Pancreas (tissue), 10 donors: Measurements from ENCODE around the gene PADI3. TPM values are rescaled to one million over a fixed set of nuclear protein-coding genes. Genes with fewer than 3 reads are reported as not detected.

ENCODE experiments used
- ATAC-seq, 4 donors: fragments of 200-7000 bp; cut with Tn5 transposase; one replicate each; pipeline versions ENCODE4 v1.8.0 to v1.9.1; 2020; ENCODE audit warnings: mild to moderate bottlenecking in 4 of 4, moderate library complexity in 4 of 4
- DNase-seq, 6 donors: peaks; one replicate each; pipeline ENCODE4 v3.0.0-alpha.2; 2020
- FAIRE-seq: peaks from 2 replicates; lab custom pipeline; 2012; peaks lifted over from hg19 to GRCh38; lab: Jason Lieb, UNC
- H3K27ac ChIP-seq, 4 donors: fragments of 200-600 bp; sonication (generic); 1 replicate in 3 of 4; 2 replicates in 1 of 4; pipeline versions ENCODE4 v1.5.0 to v1.8.0; 2020
- H3K27me3 ChIP-seq, 4 donors: fragments of 200-600 bp; one replicate each; pipeline ENCODE4 v1.8.0; 2021
- H3K36me3 ChIP-seq, 3 donors: fragments of 200-600 bp; sonication (generic) in 1 of 3; one replicate each; pipeline versions ENCODE4 v1.5.0 to v1.8.0; 2020 to 2021
- H3K4me1 ChIP-seq, 3 donors: fragments of 200-600 bp; one replicate each; pipeline ENCODE4 v1.8.0; 2021
- H3K4me3 ChIP-seq, 4 donors: fragments of 200-600 bp; sonication (generic) in 2 of 4; one replicate each; pipeline versions ENCODE4 v1.5.0 to v1.8.0; 2020 to 2021
- H3K9me3 ChIP-seq, 4 donors: fragments of 200-600 bp; one replicate each; pipeline ENCODE4 v1.8.0; 2021
- WGBS, 2 donors: extraction: QIAGEN DNeasy Blood & Tissue Kit; methylation state at CpG; one replicate each; pipeline ENCODE4 v1.1.7; 2013; 5-methylcytosine and 5-hydroxymethylcytosine counted together
- intact Hi-C, 3 donors: fragments of 100-400 bp; cut with DNase I; formaldehyde crosslinking; loops; one replicate each; pipeline versions ENCODE4 v1.11.1 to v1.14.2; 2022
- polyA plus RNA-seq, 2 donors: library from polyadenylated mRNA; stranded (reverse); fragments of 200-250 nt; gene quantifications; one replicate each; pipeline ENCODE4 v1.2.3, GENCODE V29; 2013
- total RNA-seq, 6 donors: library from RNA; stranded (reverse); fragmentation: NEBNext Ultra II Directional in 4 of 6; extraction: Animal tissue kit (Norgen Biotek cat#: 25700) in 4 of 6; gene quantifications; one replicate each; pipeline versions ENCODE4 v1.2.1 to v1.2.4, GENCODE V29; 2021 to 2023
- TF ChIP-seq, protein P1 (sequence below), 4 donors: fragments of 200-600 bp; sonication (generic) in 3 of 4; IDR thresholded peaks; one replicate each; pipeline versions ENCODE4 v1.5.0 to v1.8.0; 2021; ENCODE audit warnings: antibody characterized with exemption in 4 of 4
- donor health status: healthy with polysubstance abuse.
- donor health status: DM: no; HTN: no; CAD: no; lungs with moderate emphysema.
- donor health status: DM: no; HTN: no; CAD: no.
- donor health status: control.
- donor health status: control.
- donor health status: Bipolar disorder and iron deficiency.
- donor health status: DM: yes; HTN: yes; CAD: no.
- donor health status: DM: no; HTN: no; CAD: no.
- donor health status: DM: no; HTN: no; CAD: no.
- donor health status: DM: yes; HTN: yes; CAD: no.

The PADI3 gene
- total and polyA plus RNA-seq, 8 donors: not detected

DNA sequence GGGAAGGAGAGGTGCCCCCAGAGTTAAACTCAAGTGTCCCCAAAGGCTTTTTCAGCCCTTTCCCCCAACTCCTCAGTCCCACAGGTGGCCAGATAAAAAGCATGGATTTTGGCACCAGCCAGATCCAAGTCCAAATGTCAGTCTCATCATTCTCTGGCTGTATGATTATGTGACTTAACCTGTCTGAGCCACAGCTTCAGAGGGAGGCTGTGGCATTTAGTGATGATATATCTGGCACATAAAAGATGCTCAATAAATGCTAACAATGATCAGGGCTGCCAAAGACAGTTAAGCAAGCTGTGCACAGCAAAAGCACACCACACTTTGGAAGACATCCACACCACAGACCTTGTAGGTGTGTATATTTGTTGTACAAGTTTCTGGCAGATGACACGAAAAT, 5.6 kb upstream of the PADI3 start:
- Histone ChIP-seq H3K9me3 (no peaks in the 10 kb centered on the region), H3K4me1 (no peaks in the 10 kb centered on the region), H3K36me3 (no peaks in the 10 kb centered on the region), H3K27ac (no peak overlapping the region), H3K27me3 (no peaks in the 10 kb centered on the region), H3K4me3 (no peak overlapping the region)
- intact Hi-C loops: no loop called here
- DNase-seq: no peak
- TF ChIP-seq, protein P1, sequence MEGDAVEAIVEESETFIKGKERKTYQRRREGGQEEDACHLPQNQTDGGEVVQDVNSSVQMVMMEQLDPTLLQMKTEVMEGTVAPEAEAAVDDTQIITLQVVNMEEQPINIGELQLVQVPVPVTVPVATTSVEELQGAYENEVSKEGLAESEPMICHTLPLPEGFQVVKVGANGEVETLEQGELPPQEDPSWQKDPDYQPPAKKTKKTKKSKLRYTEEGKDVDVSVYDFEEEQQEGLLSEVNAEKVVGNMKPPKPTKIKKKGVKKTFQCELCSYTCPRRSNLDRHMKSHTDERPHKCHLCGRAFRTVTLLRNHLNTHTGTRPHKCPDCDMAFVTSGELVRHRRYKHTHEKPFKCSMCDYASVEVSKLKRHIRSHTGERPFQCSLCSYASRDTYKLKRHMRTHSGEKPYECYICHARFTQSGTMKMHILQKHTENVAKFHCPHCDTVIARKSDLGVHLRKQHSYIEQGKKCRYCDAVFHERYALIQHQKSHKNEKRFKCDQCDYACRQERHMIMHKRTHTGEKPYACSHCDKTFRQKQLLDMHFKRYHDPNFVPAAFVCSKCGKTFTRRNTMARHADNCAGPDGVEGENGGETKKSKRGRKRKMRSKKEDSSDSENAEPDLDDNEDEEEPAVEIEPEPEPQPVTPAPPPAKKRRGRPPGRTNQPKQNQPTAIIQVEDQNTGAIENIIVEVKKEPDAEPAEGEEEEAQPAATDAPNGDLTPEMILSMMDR (IDR thresholded peaks at IDR 0.05): no peak
- 49 to 74% methylated on average over 1 of the region's 1 CpG for WGBS, 2 donors
- no peak for ATAC-seq
- FAIRE-seq: no peak

DNA sequence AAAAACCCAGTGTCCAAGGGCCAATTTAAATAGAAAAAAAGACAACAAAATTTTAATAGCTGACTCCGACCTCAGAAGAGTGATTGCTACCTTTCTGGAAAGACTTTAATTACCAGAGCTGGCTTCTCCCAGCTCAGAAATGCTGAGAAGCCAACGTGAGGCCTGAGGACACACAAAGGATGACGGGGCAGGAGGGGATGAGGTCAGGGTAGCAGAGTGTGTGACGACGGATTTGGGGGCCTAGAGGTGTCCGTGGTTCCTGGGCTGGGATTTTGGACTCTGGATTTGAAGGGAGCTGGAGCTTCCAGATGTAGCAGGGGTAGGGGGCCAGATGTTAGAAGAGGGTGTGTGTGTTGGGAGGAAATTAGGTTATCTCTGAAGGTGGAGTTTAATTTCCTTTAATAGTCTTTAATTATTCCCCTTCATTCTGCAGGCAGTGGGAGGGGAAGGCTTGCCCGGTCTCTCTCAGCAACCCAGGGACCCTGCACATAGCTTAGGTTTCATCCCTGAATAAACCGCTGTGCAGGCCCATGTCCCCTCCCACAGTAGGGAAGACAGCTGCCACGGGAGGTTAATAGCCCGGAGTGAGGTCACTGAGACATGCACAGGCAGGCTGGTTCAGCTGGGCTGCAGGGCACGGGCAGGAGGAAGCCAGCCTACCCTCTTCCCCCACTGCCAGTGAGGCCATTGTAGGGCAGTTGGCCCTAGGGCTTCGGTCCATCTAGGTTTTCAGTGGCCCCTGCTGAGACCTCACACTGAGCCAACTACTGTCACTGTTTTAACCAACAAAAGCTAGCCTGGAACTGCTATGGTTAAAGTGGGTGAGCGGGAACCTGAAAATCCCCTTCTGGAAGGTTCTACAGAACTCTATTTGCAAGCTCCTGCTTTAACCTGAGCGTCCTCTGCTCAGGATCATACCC, 3.8 kb upstream of the PADI3 start:
- DNase-seq (no peak), FAIRE-seq (no peak), ATAC-seq (no peak)
- Histone ChIP-seq H3K27ac (no peak overlapping the region), H3K4me1 (no peaks in the 10 kb centered on the region), H3K4me3 (no peak overlapping the region), H3K9me3 (no peaks in the 10 kb centered on the region), H3K27me3 (no peaks in the 10 kb centered on the region), H3K36me3 (no peaks in the 10 kb centered on the region)
- 72 to 79% methylated on average over 14 of the region's 14 CpGs for WGBS, 2 donors
- intact Hi-C loops: no loop called here
- TF ChIP-seq, protein P1 (IDR thresholded peaks at IDR 0.05): no peak

DNA sequence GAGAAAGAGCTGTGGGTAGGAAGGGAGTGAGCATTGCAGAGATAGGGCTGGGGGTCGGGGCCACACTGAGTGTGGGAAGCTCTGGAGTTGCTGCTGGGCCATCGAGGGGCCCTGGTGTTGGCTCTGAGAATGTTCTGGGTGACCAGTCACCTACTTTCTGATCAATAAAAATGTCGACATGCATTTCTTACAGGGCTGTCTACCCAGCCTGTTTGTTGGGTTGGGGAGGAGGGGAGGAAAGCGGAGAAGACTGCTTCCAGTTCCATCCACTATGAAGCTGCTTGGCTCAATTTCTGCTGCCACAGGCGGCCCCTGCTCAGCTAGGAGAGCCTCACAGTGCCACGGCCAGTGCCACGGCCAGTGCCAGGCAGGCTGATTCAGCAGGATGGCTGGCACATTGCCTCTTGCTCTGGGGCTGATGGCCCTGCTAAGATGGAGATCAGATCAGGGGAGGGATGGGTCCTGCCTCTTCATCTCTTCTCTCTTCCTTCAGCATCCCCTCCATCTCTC, 3.0 kb upstream of the PADI3 start:
- peak in 1 of 6 donors; percentile 11 for DNase-seq
- TF ChIP-seq, protein P1 (IDR thresholded peaks at IDR 0.05): no peak

DNA sequence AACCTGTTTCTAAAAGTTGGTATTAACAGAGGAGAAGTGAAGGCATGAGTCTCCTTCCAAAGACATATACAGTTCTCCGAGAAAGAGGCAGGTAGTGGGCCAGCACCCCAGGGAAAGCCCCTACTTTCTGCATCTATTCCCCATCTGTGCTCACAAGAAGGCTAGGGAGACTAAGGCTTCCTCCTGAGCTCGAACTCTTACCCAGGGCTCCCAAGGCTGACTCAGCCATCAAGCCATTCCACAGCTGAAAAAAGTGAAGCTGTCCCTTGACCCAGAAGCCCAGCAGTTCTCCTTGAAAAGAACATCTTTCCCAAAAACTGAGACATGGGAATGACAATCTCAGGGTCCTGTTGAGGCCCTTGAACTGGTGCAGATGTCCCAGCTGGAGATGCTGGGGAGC, 1.9 kb upstream of the PADI3 start:
- Histone ChIP-seq H3K27me3 (no peaks in the 10 kb centered on the region), H3K27ac (no peak overlapping the region), H3K9me3 (no peaks in the 10 kb centered on the region), H3K4me1 (no peaks in the 10 kb centered on the region), H3K36me3 (no peaks in the 10 kb centered on the region), H3K4me3 (no peak overlapping the region)
- TF ChIP-seq, protein P1 (IDR thresholded peaks at IDR 0.05): no peak
- FAIRE-seq: no peak
- no peak for DNase-seq
- no peak for ATAC-seq
- intact Hi-C loops: no loop called here
- WGBS, 2 donors: 81 to 87% methylated on average over 2 of the region's 2 CpGs

More for the DNA sequence above, 3.0 kb upstream of the PADI3 start:
- ATAC-seq (no peak), FAIRE-seq (no peak)
- intact Hi-C loops: no loop called here
- H3K36me3 ChIP-seq: no peaks in the 10 kb centered on the region
- no peak overlapping the region for H3K4me3 ChIP-seq
- no peaks in the 10 kb centered on the region for H3K9me3 ChIP-seq
- H3K4me1 ChIP-seq: no peaks in the 10 kb centered on the region
- H3K27ac ChIP-seq: no peak overlapping the region
- no peaks in the 10 kb centered on the region for H3K27me3 ChIP-seq
- 65% methylated on average over 7 of the region's 7 CpGs for WGBS, 2 donors

DNA sequence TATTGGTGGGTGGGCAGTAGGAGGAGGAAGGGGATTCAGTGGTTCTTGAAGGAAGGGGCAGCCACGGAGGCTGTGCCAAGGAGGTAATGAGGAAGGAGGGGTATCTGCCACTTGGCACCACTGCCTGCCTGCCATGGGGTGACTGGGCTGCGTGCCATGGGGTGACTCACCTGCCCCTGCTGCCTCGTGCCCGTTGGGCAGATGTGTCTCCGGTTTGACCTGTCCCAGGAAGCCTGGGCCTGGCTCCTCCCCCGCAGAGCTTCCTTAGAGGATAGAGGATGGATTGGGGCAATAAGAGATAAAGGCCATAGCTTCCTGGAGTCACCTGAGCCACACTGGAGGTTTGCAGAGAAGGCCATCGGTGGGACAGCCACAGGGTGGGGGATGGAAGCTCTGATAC, 1.7 kb downstream of the PADI3 start:
- H3K27ac ChIP-seq: no peak overlapping the region
- FAIRE-seq: no peak
- intact Hi-C loops: no loop called here

More for the DNA sequence above, 1.7 kb downstream of the PADI3 start:
- no peaks in the 10 kb centered on the region for H3K27me3 ChIP-seq
- no peaks in the 10 kb centered on the region for H3K4me1 ChIP-seq
- H3K4me3 ChIP-seq: no peak overlapping the region
- TF ChIP-seq, protein P1 (IDR thresholded peaks at IDR 0.05): no peak
- DNase-seq: peak in 5 of 6 donors; percentile 23 to 73 (median 60)
- peak; percentile 43 to 79 (median 59) for ATAC-seq
- H3K9me3 ChIP-seq: no peaks in the 10 kb centered on the region
- 32 to 36% methylated on average over 7 of the region's 7 CpGs for WGBS, 2 donors
- no peaks in the 10 kb centered on the region for H3K36me3 ChIP-seq
